GM12878 (cell line): ENCODE measurements around the gene UBXN10. TPM values are rescaled to one million over a fixed set of nuclear protein-coding genes. Genes with fewer than 3 reads are reported as not detected.

ENCODE experiments used
- ATAC-seq: fragments of 200-7000 bp; cut with Tn5 transposase; 3 replicates; pipeline ENCODE4 v1.9.1; 2020; ENCODE audit warnings: mild to moderate bottlenecking, moderate library complexity
- BruUV-seq: library from RNA; stranded (reverse); fragments of 400-500 nt; replicated peaks from 2 replicates; lab custom pipeline; 2021; lab: Mats Ljungman, UMichigan
- CTCF ChIA-PET: fragments of 300-600 bp; sonication (Branson Sonifier 250); formaldehyde crosslinking; extraction: SDS; loops from one replicate; lab custom pipeline; 2021; ENCODE audit warnings: inconsistent platforms; lab: Yijun Ruan, JAX
- POLR2A ChIA-PET: fragments of 350-600 bp; formaldehyde crosslinking; extraction: SDS; loops from one replicate; lab custom pipeline; 2021; ENCODE audit warnings: inconsistent platforms; lab: Charles Lee
- RAD21 ChIA-PET: fragments of 300-600 bp; sonication (Branson Sonifier 250); formaldehyde crosslinking; loops from one replicate; lab custom pipeline; 2023; ENCODE audit warnings: antibody characterized with exemption; ENCODE audit not compliant: unreplicated experiment; lab: Charles Lee
- SMC1A ChIA-PET: fragments of 300-600 bp; sonication (Branson Sonifier 250); formaldehyde crosslinking; loops from one replicate; lab custom pipeline; 2023; ENCODE audit not compliant: unreplicated experiment, uncharacterized antibody; lab: Charles Lee
- DNase-seq: peaks from one replicate; pipeline ENCODE4 v3.0.0-alpha.2; 2011; ENCODE audit warnings: low read depth, low spot score
- FAIRE-seq: peaks from 3 replicates; lab custom pipeline; 2011; peaks lifted over from hg19 to GRCh38; lab: Jason Lieb, UNC
- H2AFZ ChIP-seq: 2 replicates; pipeline ENCODE4 v1.6.0; 2011; ENCODE audit warnings: low read depth, low read length, control low read depth; ENCODE audit not compliant: control insufficient read depth
- H3K27ac ChIP-seq: 2 replicates; pipeline ENCODE4 v1.5.1; 2011; ENCODE audit warnings: control low read depth; ENCODE audit not compliant: control insufficient read depth, insufficient read depth
- H3K27me3 ChIP-seq, 2 experiments: replicated peaks in 1 of 2; 2 replicates each; pipeline versions ENCODE4 v1.6.0 to v1.6.1; 2011; ENCODE audit warnings: low read length in 1 of 2; ENCODE audit not compliant: control insufficient read depth in 2 of 2, insufficient read depth in 2 of 2
- H3K36me3 ChIP-seq, 2 experiments: 2 replicates each; pipeline ENCODE4 v1.5.1; 2011; ENCODE audit warnings: low read length in 1 of 2; ENCODE audit not compliant: control insufficient read depth in 2 of 2, insufficient read depth in 2 of 2
- H3K4me1 ChIP-seq: 2 replicates; pipeline ENCODE4 v1.6.1; 2011; ENCODE audit warnings: mild to moderate bottlenecking, low read length, moderate library complexity, mixed read lengths; ENCODE audit not compliant: control insufficient read depth, insufficient read depth
- H3K4me2 ChIP-seq: 2 replicates; pipeline ENCODE4 v1.6.0; 2011; ENCODE audit warnings: control low read depth; ENCODE audit not compliant: control insufficient read depth, insufficient read depth
- H3K4me3 ChIP-seq: fragments of 200-600 bp; sonication (generic); 2 replicates; pipeline ENCODE4 v1.5.1; 2016
- H3K79me2 ChIP-seq: 2 replicates; pipeline ENCODE4 v1.6.0; 2011; ENCODE audit warnings: low read length; ENCODE audit not compliant: control insufficient read depth, insufficient read depth
- H3K9ac ChIP-seq: 2 replicates; pipeline ENCODE4 v1.8.0; 2011; ENCODE audit warnings: low read length, control low read depth, mixed read lengths; ENCODE audit not compliant: control insufficient read depth, insufficient read depth
- H3K9me3 ChIP-seq: replicated peaks from 3 replicates; pipeline ENCODE4 v1.5.1; 2011; ENCODE audit warnings: mild to moderate bottlenecking, low read length; ENCODE audit not compliant: control insufficient read depth, insufficient read depth
- H4K20me1 ChIP-seq: 2 replicates; pipeline ENCODE4 v1.6.0; 2011; ENCODE audit not compliant: control insufficient read depth, insufficient read depth
- DPF2 ChIP-seq: fragments of 450-650 bp; IDR thresholded peaks from 2 replicates; pipeline ENCODE4 v1.6.1; 2017; ENCODE audit warnings: mild to moderate bottlenecking
- GATAD2B ChIP-seq: fragments of 450-650 bp; conservative IDR thresholded peaks from 2 replicates; pipeline ENCODE4 v1.6.1; 2017; ENCODE audit warnings: low read depth, mild to moderate bottlenecking, moderate library complexity
- IKZF2 ChIP-seq, 2 experiments: fragments of 450-650 bp; IDR thresholded peaks; 2 replicates each; pipeline ENCODE4 v1.6.1; 2017; ENCODE audit warnings: mild to moderate bottlenecking in 2 of 2, moderate library complexity in 2 of 2
- MEF2B ChIP-seq: fragments of 450-650 bp; IDR thresholded peaks from 2 replicates; pipeline ENCODE4 v1.6.1; 2018; ENCODE audit warnings: mild to moderate bottlenecking, moderate library complexity; ENCODE audit not compliant: partially characterized antibody, poor library complexity, severe bottlenecking
- NFYB ChIP-seq: IDR thresholded peaks from 2 replicates; pipeline ENCODE4 v1.6.1; 2011; ENCODE audit warnings: low read depth, mild to moderate bottlenecking, low read length, improper control_type of control experiment, moderate library complexity; ENCODE audit not compliant: insufficient read depth
- NR2F1 ChIP-seq: fragments of 450-650 bp; conservative IDR thresholded peaks from 2 replicates; pipeline ENCODE4 v1.6.1; 2017; ENCODE audit warnings: mild to moderate bottlenecking
- POU2F2 ChIP-seq: IDR thresholded peaks from 3 replicates; pipeline ENCODE4 v1.6.1; 2011; ENCODE audit warnings: low read depth, mild to moderate bottlenecking, low read length, borderline replicate concordance
- RAD21 ChIP-seq: IDR thresholded peaks from 2 replicates; pipeline ENCODE4 v1.6.1; 2011; ENCODE audit warnings: mild to moderate bottlenecking, low read depth, low read length, moderate library complexity; ENCODE audit not compliant: insufficient read depth
- RB1 ChIP-seq: fragments of 450-650 bp; formaldehyde crosslinking; IDR thresholded peaks from 2 replicates; pipeline ENCODE4 v1.6.1; 2017; ENCODE audit warnings: mild to moderate bottlenecking, borderline replicate concordance
- RELA ChIP-seq: fragments of 450-650 bp; IDR thresholded peaks from 2 replicates; pipeline ENCODE4 v1.8.0; 2014; ENCODE audit warnings: borderline replicate concordance; ENCODE audit not compliant: partially characterized antibody
- SMARCA5 ChIP-seq: fragments of 450-650 bp; IDR thresholded peaks from 2 replicates; pipeline ENCODE4 v1.6.1; 2017; ENCODE audit warnings: mild to moderate bottlenecking
- STAT3 ChIP-seq: IDR thresholded peaks from 2 replicates; pipeline ENCODE4 v1.6.1; 2011; ENCODE audit warnings: low read depth, low read length, improper control_type of control experiment
- YY1 ChIP-seq: IDR thresholded peaks from 2 replicates; pipeline ENCODE4 v1.6.1; 2011; ENCODE audit warnings: low read depth, mild to moderate bottlenecking, low read length
- ZSCAN29 ChIP-seq: fragments of 450-650 bp; IDR thresholded peaks from 2 replicates; pipeline ENCODE4 v1.6.1; 2017; ENCODE audit warnings: mild to moderate bottlenecking, moderate library complexity
- WGBS: methylation state at CpG from one replicate; pipeline ENCODE4 v1.1.6; 2016; ENCODE audit warnings: low lambda C conversion rate; ENCODE audit not compliant: insufficient replicate concordance, insufficient coverage; ENCODE audit errors: missing lambda C conversion rate; 5-methylcytosine and 5-hydroxymethylcytosine counted together
- in situ Hi-C: fragments of 300-500 bp; cut with MboI; formaldehyde crosslinking; loops from 9 replicates; pipeline ENCODE4 v1.14.3; 2018; ENCODE audit warnings: mixed read lengths
- intact Hi-C: fragments of 100-400 bp; cut with micrococcal nuclease; formaldehyde crosslinking; loops from one replicate; pipeline ENCODE4 v1.14.2; 2022; ENCODE audit not compliant: unreplicated experiment
- polyA plus RNA-seq, 11 experiments: library from polyadenylated mRNA; depleted of rRNA in 4 of 11; unstranded in 6 of 11; stranded (reverse) in 5 of 11; fragments of >200 nt; fragmentation: Nextera tagmentation in 4 of 11; fragmentation: Illumina TruSeq in 1 of 11; extraction: Ambion mirVana in 4 of 11; extraction: Trizol in 1 of 11; gene quantifications; 1 replicate in 1 of 11; 2 replicates in 10 of 11; pipeline versions ENCODE4 v1.2.1 to v1.2.3, GENCODE V29; 2011 to 2016; ENCODE audit warnings: inconsistent platforms in 2 of 11, missing spikeins in 2 of 11, low read depth in 1 of 11
- total RNA-seq, 4 experiments: library from RNA; depleted of rRNA in 3 of 4; stranded (reverse); fragments of >200 nt in 3 of 4; fragmentation: Illumina TruSeq in 1 of 4; extraction: Trizol in 1 of 4; gene quantifications; 2 replicates each; pipeline versions ENCODE4 v1.2.1 to v1.2.3, GENCODE V29; 2013 to 2021
- TF ChIP-seq, protein P1 (sequence below), 3 experiments: IDR thresholded peaks in 2 of 3; conservative IDR thresholded peaks in 1 of 3; 2 replicates each; pipeline ENCODE4 v1.5.1; 2011; ENCODE audit warnings: low read depth in 3 of 3, low read length in 3 of 3, mild to moderate bottlenecking in 3 of 3, control low read depth in 2 of 3, moderate library complexity in 2 of 3, inconsistent platforms in 1 of 3, mixed read lengths in 1 of 3; ENCODE audit not compliant: control insufficient read depth in 2 of 3, insufficient read depth in 1 of 3; ENCODE audit errors: extremely low read depth in 1 of 3
- TF ChIP-seq, protein P2 (sequence below): fragments of 450-650 bp; IDR thresholded peaks from 2 replicates; pipeline ENCODE4 v1.6.1; 2018; ENCODE audit warnings: mild to moderate bottlenecking, low read depth, moderate library complexity; ENCODE audit not compliant: partially characterized antibody

The UBXN10 gene
- total and polyA plus RNA-seq, 10 of the 15 experiments (the other 5 are each of a cell fraction or from before 2014, with no cell fraction given) = 0.03 to 0.15 (median 0.06) TPM; not detected in 7

DNA sequence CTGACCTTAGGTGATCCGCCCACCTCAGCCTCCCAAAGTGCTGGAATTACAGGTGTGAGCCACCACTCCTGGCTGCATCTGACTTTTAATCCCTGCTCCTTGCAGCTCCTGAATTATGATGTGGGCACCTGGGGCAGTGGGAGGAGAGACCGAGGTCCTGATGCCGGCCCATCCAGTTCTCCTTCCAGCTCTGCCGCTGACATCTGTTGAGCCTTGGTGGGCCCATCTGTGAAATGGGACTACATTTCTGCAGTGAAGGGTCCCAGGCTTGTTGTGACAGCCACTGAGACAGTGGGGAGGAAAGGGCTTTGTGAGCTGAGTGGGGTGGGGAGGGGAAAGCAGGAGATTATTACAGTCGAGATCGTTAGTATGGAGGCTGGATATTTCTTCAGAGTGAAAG is 34.9 kb upstream of the UBXN10 start (continued):
- no peak for TF ChIP-seq NFYB
- TF ChIP-seq, all 136 proteins: peak for 0

DNA sequence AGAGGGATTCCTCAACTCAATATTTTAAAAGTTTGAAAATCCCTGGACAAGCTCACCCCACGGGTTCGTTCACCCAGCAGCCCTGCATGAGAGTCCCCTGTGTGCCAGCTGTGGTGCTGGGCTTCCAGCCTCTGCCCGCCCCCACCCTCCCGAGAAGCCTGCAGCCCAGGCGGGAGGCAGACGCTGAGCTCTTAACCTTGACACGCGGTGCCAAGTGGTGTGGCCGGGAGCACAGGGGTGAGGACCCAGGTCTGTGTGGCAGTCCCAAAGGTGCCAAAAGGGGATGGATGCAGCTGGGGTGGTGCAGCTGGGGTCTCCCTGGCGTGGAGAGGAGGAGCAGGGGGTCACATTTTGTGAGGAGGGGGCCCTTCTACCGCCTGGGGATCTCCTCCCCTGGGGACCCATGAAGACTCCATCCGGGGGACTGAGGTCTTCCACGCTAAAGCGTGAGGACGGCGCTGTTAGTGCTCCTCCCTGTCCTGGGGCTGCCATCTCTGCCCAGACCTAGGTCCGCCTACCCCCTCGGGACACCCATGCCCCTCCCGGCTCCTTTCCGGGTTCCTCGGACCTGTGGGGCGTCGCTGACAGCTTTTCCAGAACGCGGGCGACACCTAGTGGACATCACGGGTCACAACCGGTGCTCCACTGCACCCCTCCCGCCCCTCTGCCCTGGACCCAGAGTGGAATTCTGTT is 33.8 kb upstream of the UBXN10 start:
- intact Hi-C loops = loop anchor here (1.0 to 5.0 kb wide), 5 partner anchors 45 to 270 kb away; partner anchors contain the start of gene OTUD3
- Histone ChIP-seq H3K4me1 (peaks cover 9% of the 10 kb centered on the region), H3K36me3 (no peaks in the 10 kb centered on the region), H3K27me3 (no peaks in the 10 kb centered on the region), H3K27ac (no peak overlapping the region), H3K4me2 (peak overlapping the region; percentile 86), H3K4me3 (peak overlapping the region; percentile 43; the same call in 1 of the 2 replicates), H4K20me1 (no peaks in the 10 kb centered on the region), H3K9ac (peak overlapping the region; percentile 18; the same call in 1 of the 2 replicates), H2AFZ (peak overlapping the region; percentile 60), H3K9me3 (no peaks in the 10 kb centered on the region; the same call in 2 of the 3 replicates), H3K79me2 (no peaks in the 10 kb centered on the region)
- POLR2A ChIA-PET = interaction anchor here (0.6 to 1.5 kb wide), 4 partner anchors 27 to 203 kb away, joined by 3 to 4 read pairs (median 4); no protein-coding TSS in a partner anchor
- in situ Hi-C loops = loop anchor here (5.0 kb wide), 1 partner anchor 235 kb away; no protein-coding TSS in a partner anchor
- CTCF ChIA-PET = interaction anchor here (0.6 to 10.8 kb wide), 34 partner anchors 8 to 436 kb away, joined by 3 to 181 read pairs (median 4); partner anchors contain the start of genes OTUD3 and PLA2G2E
- RAD21 ChIA-PET = interaction anchor here (0.6 to 4.2 kb wide), 22 partner anchors 9 to 342 kb away, joined by 3 to 91 read pairs (median 4); partner anchors contain the start of gene OTUD3
- FAIRE-seq (peak; percentile 18), DNase-seq (no peak), ATAC-seq (peak; percentile 97)
- SMC1A ChIA-PET = interaction anchor here (0.6 to 4.6 kb wide), 21 partner anchors 9 to 270 kb away, joined by 3 to 41 read pairs (median 4); partner anchors contain the start of genes OTUD3, PLA2G2A and PLA2G2D
- under 1% methylated on average over 29 of the region's 29 CpGs for WGBS
- no TSS peak for BruUV-seq
- TF ChIP-seq IKZF2 (IDR thresholded peaks at IDR 0.05) = peak in 1 of 2 experiments; percentile 27; a peak in 1 of 4 replicates
- TF ChIP-seq, protein P1, sequence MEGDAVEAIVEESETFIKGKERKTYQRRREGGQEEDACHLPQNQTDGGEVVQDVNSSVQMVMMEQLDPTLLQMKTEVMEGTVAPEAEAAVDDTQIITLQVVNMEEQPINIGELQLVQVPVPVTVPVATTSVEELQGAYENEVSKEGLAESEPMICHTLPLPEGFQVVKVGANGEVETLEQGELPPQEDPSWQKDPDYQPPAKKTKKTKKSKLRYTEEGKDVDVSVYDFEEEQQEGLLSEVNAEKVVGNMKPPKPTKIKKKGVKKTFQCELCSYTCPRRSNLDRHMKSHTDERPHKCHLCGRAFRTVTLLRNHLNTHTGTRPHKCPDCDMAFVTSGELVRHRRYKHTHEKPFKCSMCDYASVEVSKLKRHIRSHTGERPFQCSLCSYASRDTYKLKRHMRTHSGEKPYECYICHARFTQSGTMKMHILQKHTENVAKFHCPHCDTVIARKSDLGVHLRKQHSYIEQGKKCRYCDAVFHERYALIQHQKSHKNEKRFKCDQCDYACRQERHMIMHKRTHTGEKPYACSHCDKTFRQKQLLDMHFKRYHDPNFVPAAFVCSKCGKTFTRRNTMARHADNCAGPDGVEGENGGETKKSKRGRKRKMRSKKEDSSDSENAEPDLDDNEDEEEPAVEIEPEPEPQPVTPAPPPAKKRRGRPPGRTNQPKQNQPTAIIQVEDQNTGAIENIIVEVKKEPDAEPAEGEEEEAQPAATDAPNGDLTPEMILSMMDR (IDR thresholded peaks at IDR 0.05 in 2 of 3, conservative IDR thresholded peaks at IDR 0.05 in 1 of 3; ENCODE audit: control insufficient read depth in 2 of 3, extremely low read depth in 1 of 3, insufficient read depth in 1 of 3, low read depth in 3 of 3, low read length in 3 of 3) = peak; percentile 83 to 97 (median 91); a peak in 5 of 6 replicates
- peak; percentile 55; the same call in 1 of the 2 replicates for TF ChIP-seq RB1
- TF ChIP-seq NR2F1 = 0 out of 2 replicates have a peak, but pooled peaks have one; percentile 19
- 0 out of 2 replicates have a peak, but pooled peaks have one; percentile 44 for TF ChIP-seq DPF2
- TF ChIP-seq, protein P2, sequence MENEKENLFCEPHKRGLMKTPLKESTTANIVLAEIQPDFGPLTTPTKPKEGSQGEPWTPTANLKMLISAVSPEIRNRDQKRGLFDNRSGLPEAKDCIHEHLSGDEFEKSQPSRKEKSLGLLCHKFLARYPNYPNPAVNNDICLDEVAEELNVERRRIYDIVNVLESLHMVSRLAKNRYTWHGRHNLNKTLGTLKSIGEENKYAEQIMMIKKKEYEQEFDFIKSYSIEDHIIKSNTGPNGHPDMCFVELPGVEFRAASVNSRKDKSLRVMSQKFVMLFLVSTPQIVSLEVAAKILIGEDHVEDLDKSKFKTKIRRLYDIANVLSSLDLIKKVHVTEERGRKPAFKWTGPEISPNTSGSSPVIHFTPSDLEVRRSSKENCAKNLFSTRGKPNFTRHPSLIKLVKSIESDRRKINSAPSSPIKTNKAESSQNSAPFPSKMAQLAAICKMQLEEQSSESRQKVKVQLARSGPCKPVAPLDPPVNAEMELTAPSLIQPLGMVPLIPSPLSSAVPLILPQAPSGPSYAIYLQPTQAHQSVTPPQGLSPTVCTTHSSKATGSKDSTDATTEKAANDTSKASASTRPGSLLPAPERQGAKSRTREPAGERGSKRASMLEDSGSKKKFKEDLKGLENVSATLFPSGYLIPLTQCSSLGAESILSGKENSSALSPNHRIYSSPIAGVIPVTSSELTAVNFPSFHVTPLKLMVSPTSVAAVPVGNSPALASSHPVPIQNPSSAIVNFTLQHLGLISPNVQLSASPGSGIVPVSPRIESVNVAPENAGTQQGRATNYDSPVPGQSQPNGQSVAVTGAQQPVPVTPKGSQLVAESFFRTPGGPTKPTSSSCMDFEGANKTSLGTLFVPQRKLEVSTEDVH = no peak
- peak; percentile 90 for TF ChIP-seq MEF2B
- peak; percentile 96 for TF ChIP-seq RAD21
- 0 out of 2 replicates have a peak, but pooled peaks have one; percentile 62 for TF ChIP-seq SMARCA5
- no peak for TF ChIP-seq ZSCAN29
- TF ChIP-seq STAT3 = no peak
- TF ChIP-seq YY1 = peak; percentile 80
- TF ChIP-seq GATAD2B = 0 out of 2 replicates have a peak, but pooled peaks have one; percentile 39
- no peak for TF ChIP-seq RELA
- TF ChIP-seq POU2F2 = peak; percentile 33; the same call in 1 of the 3 replicates
